Uterus (tissue), 4 donors: Measurements from ENCODE around the gene EPHB2. TPM values are rescaled to one million over a fixed set of nuclear protein-coding genes. Genes with fewer than 3 reads are reported as not detected.

Experiments used
- DNase-seq, 2 donors: peaks; one replicate each; pipeline ENCODE4 v3.0.0-alpha.2; 2019 to 2020
- H3K27ac ChIP-seq, 2 donors: fragments of 200-600 bp; sonication (generic); 1 replicate in 1 of 2; 2 replicates in 1 of 2; pipeline ENCODE4 v1.5.1; 2016 to 2018
- H3K27me3 ChIP-seq, 2 donors: fragments of 200-600 bp; sonication (generic); one replicate each; pipeline ENCODE4 v1.5.1; 2018 to 2019; ENCODE audit warnings: control low read depth in 1 of 2
- H3K36me3 ChIP-seq, 2 donors: fragments of 200-600 bp; sonication (generic); one replicate each; pipeline ENCODE4 v1.5.1; 2019; ENCODE audit warnings: control low read depth in 1 of 2
- H3K4me1 ChIP-seq, 2 donors: fragments of 200-600 bp; sonication (generic); one replicate each; pipeline ENCODE4 v1.5.1; 2018 to 2019; ENCODE audit warnings: control low read depth in 1 of 2
- H3K4me3 ChIP-seq, 2 donors: fragments of 200-600 bp; sonication (generic); 1 replicate in 1 of 2; 2 replicates in 1 of 2; pipeline ENCODE4 v1.5.1; 2018 to 2019; ENCODE audit warnings: mild to moderate bottlenecking in 1 of 2
- H3K9me3 ChIP-seq, 2 donors: fragments of 200-600 bp; sonication (generic); one replicate each; pipeline ENCODE4 v1.5.1; 2019; ENCODE audit warnings: control low read depth in 1 of 2
- POLR2A ChIP-seq, 2 donors: fragments of 450-650 bp; IDR thresholded peaks; one replicate each; pipeline ENCODE4 v1.6.1; 2016; ENCODE audit warnings: antibody characterized with exemption in 2 of 2, mild to moderate bottlenecking in 1 of 2, moderate library complexity in 1 of 2
- intact Hi-C: fragments of 100-400 bp; cut with DNase I; formaldehyde crosslinking; loops from one replicate; pipeline ENCODE4 v1.15.1; 2023; ENCODE audit warnings: low total_unique reads
- total RNA-seq, 4 donors: library from RNA; depleted of rRNA in 3 of 4; stranded (reverse); fragments of >200 nt in 3 of 4; gene quantifications; one replicate each; pipeline versions ENCODE4 v1.1.0 to v1.2.4, GENCODE V29; 2014 to 2023
- TF ChIP-seq, protein P1 (sequence below), 4 experiments: fragments of 200-600 bp in 2 of 4; fragments of 450-650 bp in 2 of 4; sonication (generic) in 2 of 4; IDR thresholded peaks; one replicate each; pipeline ENCODE4 v1.5.1; 2016 to 2019; ENCODE audit warnings: antibody characterized with exemption in 4 of 4, mild to moderate bottlenecking in 2 of 4, moderate library complexity in 1 of 4
- donor health status: DM: yes; HTN: yes; CAD: no.

Gene EPHB2
- total RNA-seq, 4 donors from 2014 or later = under 0.01 to 49.6 (median 2.2) TPM

DNA sequence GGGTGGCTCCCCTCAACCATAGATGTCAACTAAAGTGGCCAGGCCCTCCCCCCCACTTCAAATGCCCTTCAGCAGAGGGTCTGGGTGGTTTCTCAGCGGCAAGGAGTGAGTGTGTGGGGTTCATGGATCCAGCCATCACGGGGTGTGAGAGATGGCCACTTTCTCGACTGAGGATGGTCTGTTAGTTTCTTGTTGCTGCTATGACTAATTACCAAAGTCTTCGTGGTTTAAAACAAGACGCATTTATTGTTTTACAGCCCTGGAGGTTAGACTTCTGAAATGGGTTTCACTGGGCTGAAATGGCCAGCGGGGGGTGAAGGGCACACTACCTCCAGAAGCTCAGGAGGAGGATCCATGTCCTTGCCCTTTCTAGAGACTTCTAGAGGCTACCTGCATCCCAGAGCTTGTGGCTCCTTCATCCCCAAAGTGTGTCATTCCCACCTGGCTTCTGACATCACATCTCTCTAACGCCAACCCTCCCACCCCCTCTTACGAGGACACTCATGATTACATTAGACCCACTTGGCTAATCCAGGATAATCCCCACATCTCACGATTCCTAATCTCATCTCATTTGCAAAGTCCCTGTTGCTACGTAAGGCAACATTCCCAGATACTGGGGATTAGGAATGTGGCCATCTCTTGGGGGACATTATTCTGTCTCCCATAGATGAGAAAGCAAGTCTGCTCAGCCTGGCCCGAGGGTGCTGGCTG, 53.0 kb downstream of the EPHB2 start:
- Histone ChIP-seq H3K9me3 (no peaks in the 10 kb centered on the region), H3K4me3 (no peak overlapping the region), H3K27ac (no peak overlapping the region), H3K4me1 (no peaks in the 10 kb centered on the region), H3K27me3 (no peaks in the 10 kb centered on the region), H3K36me3 (no peaks in the 10 kb centered on the region)
- no peak for DNase-seq
- intact Hi-C loops = no loop called here
- no peak for TF ChIP-seq POLR2A (IDR thresholded peaks at IDR 0.05)
- TF ChIP-seq, protein P1, sequence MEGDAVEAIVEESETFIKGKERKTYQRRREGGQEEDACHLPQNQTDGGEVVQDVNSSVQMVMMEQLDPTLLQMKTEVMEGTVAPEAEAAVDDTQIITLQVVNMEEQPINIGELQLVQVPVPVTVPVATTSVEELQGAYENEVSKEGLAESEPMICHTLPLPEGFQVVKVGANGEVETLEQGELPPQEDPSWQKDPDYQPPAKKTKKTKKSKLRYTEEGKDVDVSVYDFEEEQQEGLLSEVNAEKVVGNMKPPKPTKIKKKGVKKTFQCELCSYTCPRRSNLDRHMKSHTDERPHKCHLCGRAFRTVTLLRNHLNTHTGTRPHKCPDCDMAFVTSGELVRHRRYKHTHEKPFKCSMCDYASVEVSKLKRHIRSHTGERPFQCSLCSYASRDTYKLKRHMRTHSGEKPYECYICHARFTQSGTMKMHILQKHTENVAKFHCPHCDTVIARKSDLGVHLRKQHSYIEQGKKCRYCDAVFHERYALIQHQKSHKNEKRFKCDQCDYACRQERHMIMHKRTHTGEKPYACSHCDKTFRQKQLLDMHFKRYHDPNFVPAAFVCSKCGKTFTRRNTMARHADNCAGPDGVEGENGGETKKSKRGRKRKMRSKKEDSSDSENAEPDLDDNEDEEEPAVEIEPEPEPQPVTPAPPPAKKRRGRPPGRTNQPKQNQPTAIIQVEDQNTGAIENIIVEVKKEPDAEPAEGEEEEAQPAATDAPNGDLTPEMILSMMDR (IDR thresholded peaks at IDR 0.05) = no peak

DNA sequence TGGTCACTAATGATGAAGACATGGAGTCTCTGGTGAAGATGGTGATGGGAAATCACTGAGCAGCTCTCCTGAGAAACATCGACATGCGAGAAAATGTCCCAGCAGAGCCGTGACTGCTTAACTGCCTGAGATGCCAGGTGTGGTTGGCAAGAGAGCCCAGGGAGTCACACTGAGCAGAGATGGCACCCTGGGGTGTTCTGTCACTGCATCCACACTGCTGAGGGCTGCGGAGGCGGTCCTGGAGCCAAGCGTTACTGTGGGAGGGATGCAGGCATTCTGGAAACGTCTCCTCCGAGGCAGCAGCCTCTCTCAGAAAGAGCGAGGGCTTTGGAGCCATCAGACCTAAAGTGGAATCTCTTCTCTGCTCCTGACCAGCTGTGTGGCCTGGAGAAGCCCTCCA, 57.2 kb downstream of the EPHB2 start:
- no peak for DNase-seq
- Histone ChIP-seq H3K36me3 (no peaks in the 10 kb centered on the region), H3K9me3 (no peaks in the 10 kb centered on the region), H3K4me1 (no peaks in the 10 kb centered on the region), H3K27ac (no peak overlapping the region), H3K4me3 (no peak overlapping the region), H3K27me3 (no peaks in the 10 kb centered on the region)
- intact Hi-C loops = no loop called here
- TF ChIP-seq POLR2A (IDR thresholded peaks at IDR 0.05) = no peak

DNA sequence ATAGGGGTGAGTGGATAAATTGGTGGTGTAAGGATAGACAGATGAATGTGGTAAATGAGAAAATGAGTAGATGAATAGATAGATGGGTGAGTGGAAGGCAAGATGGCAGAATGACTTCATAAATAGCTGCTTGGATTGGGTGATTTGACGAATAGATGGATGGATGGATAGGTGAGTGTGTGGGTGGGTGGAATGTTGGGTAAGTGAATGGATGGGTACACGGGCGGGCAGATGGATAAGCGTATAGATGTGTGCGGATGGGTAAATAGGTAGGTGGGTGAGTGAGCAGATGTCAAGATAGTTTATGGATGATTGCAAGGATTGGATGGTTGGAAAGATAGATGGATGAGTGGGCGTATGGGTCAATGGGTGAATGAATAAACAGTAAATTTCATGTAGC, 59.3 kb downstream of the EPHB2 start:
- no peak overlapping the region for H3K27ac ChIP-seq
- no peak for TF ChIP-seq POLR2A (IDR thresholded peaks at IDR 0.05)
- TF ChIP-seq, protein P1 (IDR thresholded peaks at IDR 0.05) = no peak
- DNase-seq = no peak
- intact Hi-C loops = no loop called here
- no peak overlapping the region for H3K4me3 ChIP-seq
- no peaks in the 10 kb centered on the region for H3K36me3 ChIP-seq
- no peaks in the 10 kb centered on the region for H3K4me1 ChIP-seq
- no peaks in the 10 kb centered on the region for H3K9me3 ChIP-seq
- H3K27me3 ChIP-seq = no peaks in the 10 kb centered on the region

DNA sequence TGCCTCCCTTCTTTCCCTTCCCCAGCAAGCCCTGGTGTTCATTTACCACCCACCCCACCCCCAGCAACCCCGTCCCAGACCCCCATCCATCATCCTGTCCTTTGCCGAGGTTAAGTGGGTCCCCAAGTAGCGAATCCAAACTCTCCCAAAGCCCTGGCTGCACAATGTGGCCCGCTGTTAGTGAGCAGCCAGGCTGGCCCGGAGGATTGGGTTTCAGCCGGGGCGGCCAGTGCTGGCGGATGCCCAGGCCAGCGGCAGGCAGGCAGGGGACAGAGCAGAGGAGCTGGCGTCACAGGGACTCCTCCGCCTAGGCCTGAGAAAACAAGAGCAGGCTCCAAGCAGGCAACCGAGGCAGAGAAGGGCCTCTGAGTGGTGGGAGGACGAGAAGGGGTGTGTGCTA, 61.4 kb downstream of the EPHB2 start:
- H3K36me3 ChIP-seq = no peaks in the 10 kb centered on the region
- H3K4me3 ChIP-seq = no peak overlapping the region
- DNase-seq = no peak
- H3K9me3 ChIP-seq = no peaks in the 10 kb centered on the region
- no peak overlapping the region for H3K27ac ChIP-seq
- H3K4me1 ChIP-seq = no peaks in the 10 kb centered on the region
- intact Hi-C loops = no loop called here
- TF ChIP-seq, protein P1 (IDR thresholded peaks at IDR 0.05) = no peak
- no peak for TF ChIP-seq POLR2A (IDR thresholded peaks at IDR 0.05)
- H3K27me3 ChIP-seq = no peaks in the 10 kb centered on the region

DNA sequence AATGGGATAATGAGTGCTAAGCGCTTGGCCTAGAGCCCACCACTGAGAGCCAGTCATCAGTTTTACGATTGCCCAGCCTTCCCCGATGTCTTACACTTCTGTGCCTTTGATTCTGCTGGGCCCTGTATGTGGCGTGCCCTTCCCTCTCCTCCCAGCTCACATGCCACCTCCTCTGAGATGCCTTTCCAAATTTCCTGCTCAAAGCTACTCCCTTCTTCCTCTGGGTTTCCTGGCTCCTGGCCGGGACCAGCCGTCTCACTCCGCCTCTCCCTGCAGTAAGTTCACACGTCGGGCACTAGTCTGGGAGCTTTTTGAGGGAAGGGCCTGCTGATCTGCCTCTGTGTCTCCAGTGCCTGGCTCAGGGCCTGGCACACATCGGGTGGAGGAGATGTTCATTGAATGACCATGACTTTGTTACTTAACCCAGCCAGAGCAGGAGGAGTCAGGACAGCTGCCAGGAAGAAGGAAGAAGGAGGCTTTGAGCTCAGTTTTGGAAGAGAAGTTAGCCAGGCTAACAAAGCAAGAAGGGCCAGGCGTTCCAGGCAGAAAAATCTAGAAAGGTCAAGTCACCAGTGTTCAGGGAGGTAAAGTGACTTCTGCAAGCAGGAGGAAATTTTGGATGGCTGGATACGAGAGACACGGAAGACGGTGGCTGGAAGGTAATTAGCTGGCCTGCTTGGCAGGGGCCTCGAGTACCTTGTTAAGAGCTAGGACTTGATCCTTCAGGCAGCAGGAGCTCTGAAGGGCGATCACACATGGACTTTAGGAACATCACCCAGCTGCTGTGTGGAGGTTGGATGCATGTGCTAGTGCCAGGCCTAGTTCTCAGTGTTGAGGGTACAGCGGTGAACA, 63.6 kb downstream of the EPHB2 start:
- intact Hi-C loops = no loop called here
- Histone ChIP-seq H3K4me1 (no peaks in the 10 kb centered on the region), H3K36me3 (no peaks in the 10 kb centered on the region), H3K27me3 (no peaks in the 10 kb centered on the region), H3K9me3 (no peaks in the 10 kb centered on the region), H3K4me3 (no peak overlapping the region), H3K27ac (peak overlapping the region; percentile 11 to 21)
- TF ChIP-seq POLR2A (IDR thresholded peaks at IDR 0.05) = no peak
- TF ChIP-seq, protein P1 (IDR thresholded peaks at IDR 0.05) = no peak
- DNase-seq = peak; percentile 60 to 80
